OCI-LY3 (cell line): ENCODE data around the gene KBTBD13.

Experiments used
- EZH2phosphoT487 ChIP-seq: fragments of 200-600 bp; shearing (Covaris generic); IDR thresholded peaks from 2 replicates; pipeline ENCODE4 v1.6.1; 2018; ENCODE audit warnings: antibody characterized with exemption, mixed run types, low read depth
- TF ChIP-seq, protein P1 (sequence below): fragments of 200-600, 300-600 bp; sonication (generic); IDR thresholded peaks from 2 replicates; pipeline ENCODE4 v1.5.1; 2014; ENCODE audit warnings: antibody characterized with exemption, low read length, low read depth

DNA sequence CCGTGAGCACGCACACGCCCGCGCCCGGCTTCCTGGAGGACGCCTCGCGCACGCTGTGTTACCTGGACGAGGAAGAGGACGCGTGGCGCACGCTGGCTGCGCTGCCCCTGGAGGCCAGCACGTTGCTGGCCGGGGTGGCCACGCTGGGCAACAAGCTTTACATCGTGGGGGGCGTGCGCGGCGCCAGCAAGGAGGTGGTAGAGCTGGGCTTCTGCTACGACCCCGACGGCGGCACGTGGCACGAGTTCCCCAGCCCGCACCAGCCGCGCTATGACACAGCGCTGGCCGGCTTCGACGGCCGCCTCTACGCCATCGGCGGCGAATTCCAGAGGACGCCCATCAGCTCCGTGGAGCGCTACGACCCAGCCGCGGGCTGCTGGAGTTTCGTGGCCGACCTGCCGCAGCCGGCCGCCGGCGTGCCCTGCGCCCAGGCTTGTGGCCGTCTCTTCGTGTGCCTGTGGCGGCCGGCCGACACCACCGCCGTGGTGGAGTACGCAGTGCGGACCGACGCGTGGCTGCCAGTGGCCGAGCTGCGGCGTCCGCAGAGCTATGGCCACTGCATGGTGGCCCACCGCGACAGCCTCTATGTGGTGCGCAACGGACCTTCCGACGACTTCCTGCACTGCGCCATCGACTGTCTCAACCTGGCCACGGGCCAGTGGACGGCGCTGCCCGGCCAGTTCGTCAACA lies 890 bp downstream of the KBTBD13 start:
- TF ChIP-seq, protein P1, sequence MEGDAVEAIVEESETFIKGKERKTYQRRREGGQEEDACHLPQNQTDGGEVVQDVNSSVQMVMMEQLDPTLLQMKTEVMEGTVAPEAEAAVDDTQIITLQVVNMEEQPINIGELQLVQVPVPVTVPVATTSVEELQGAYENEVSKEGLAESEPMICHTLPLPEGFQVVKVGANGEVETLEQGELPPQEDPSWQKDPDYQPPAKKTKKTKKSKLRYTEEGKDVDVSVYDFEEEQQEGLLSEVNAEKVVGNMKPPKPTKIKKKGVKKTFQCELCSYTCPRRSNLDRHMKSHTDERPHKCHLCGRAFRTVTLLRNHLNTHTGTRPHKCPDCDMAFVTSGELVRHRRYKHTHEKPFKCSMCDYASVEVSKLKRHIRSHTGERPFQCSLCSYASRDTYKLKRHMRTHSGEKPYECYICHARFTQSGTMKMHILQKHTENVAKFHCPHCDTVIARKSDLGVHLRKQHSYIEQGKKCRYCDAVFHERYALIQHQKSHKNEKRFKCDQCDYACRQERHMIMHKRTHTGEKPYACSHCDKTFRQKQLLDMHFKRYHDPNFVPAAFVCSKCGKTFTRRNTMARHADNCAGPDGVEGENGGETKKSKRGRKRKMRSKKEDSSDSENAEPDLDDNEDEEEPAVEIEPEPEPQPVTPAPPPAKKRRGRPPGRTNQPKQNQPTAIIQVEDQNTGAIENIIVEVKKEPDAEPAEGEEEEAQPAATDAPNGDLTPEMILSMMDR, result no peak
- TF ChIP-seq EZH2phosphoT487, result no peak
